Activated T-cell treated with anti-CD3 and anti-CD28 coated beads for 48 hours (primary cell): ENCODE measurements around the gene GUCY2F.

Experiments
- DNase-seq: peaks from one replicate; pipeline ENCODE4 v3.0.0-alpha.2; 2020; ENCODE audit warnings: low read depth

The GUCY2F gene

GRCh38 chrX:109481986-109482385, at the start of gene GUCY2F:
Gene GUCY2F, minus strand, starts transcription at chrX:109482086. Its CDS starts 6,150 bp downstream, at chrX:109475936.
- no peak for DNase-seq

GRCh38 chrX:109519001-109519400, 37.1 kb upstream of the GUCY2F start:
- DNase-seq, result no peak

GRCh38 chrX:109511113-109511512, 29.2 kb upstream of the GUCY2F start:
- no peak for DNase-seq

- no peak for DNase-seq
Observed at GRCh38 chrX:109508915-109509314, 27.0 kb upstream of the GUCY2F start.

- DNase-seq, result no peak
Observed at GRCh38 chrX:109501176-109501575, 19.3 kb upstream of the GUCY2F start.

GRCh38 chrX:109498434-109498833, 16.5 kb upstream of the GUCY2F start:
- no peak for DNase-seq

GRCh38 chrX:109489174-109489573, 7.3 kb upstream of the GUCY2F start:
- DNase-seq, result no peak

GRCh38 chrX:109487640-109488039, 5.8 kb upstream of the GUCY2F start:
- no peak for DNase-seq

- peak; percentile 21 for DNase-seq
Observed at GRCh38 chrX:109485470-109486340, 3.8 kb upstream of the GUCY2F start.

GRCh38 chrX:109484886-109485285, 3.0 kb upstream of the GUCY2F start:
- no peak for DNase-seq

- no peak for DNase-seq
Observed at GRCh38 chrX:109475174-109475891, 6.6 kb downstream of the GUCY2F start.

GRCh38 chrX:109472939-109473735, 8.7 kb downstream of the GUCY2F start:
- DNase-seq, result peak; percentile 19

GRCh38 chrX:109464231-109464630, 17.7 kb downstream of the GUCY2F start:
- no peak for DNase-seq

GRCh38 chrX:109463784-109464183, 18.1 kb downstream of the GUCY2F start:
- DNase-seq, result no peak

- no peak for DNase-seq
Observed at GRCh38 chrX:109448282-109448938, 33.5 kb downstream of the GUCY2F start.

GRCh38 chrX:109441266-109441665, 40.6 kb downstream of the GUCY2F start:
- DNase-seq, result no peak

- DNase-seq, result no peak
Observed at GRCh38 chrX:109440475-109440874, 41.4 kb downstream of the GUCY2F start.

GRCh38 chrX:109409181-109409580, 72.7 kb downstream of the GUCY2F start:
- no peak for DNase-seq

GRCh38 chrX:109403922-109404321, 78.0 kb downstream of the GUCY2F start:
- DNase-seq, result no peak

- no peak for DNase-seq
Observed at GRCh38 chrX:109399831-109400230, 82.1 kb downstream of the GUCY2F start.

- no peak for DNase-seq
Observed at GRCh38 chrX:109398833-109399232, 83.1 kb downstream of the GUCY2F start.

GRCh38 chrX:109398061-109398460, 83.8 kb downstream of the GUCY2F start:
- no peak for DNase-seq
